ENCODE results near the gene PPP1R1A. TPM values are rescaled to one million over a fixed set of nuclear protein-coding genes. Genes with fewer than 3 reads are reported as not detected.
A peak's percentile ranks its signal among the peaks of the same experiment; 100 is the strongest.

Gene PPP1R1A
- total RNA-seq, 1 donor from 2014 or later = 6.8 TPM

- peaks cover 4 to 7% (median 6%) of the 10 kb centered on the region in 3 donors for H3K4me1 ChIP-seq (ENCODE audit: control insufficient read depth in 3 of 3, insufficient read depth in 3 of 3, low read length in 3 of 3)
- H3K4me3 ChIP-seq (ENCODE audit: low read length in 3 of 3) = no peak overlapping the region
- peaks cover 10 to 28% (median 11%) of the 10 kb centered on the region in 3 donors for H3K36me3 ChIP-seq (ENCODE audit: control insufficient read depth in 3 of 3, insufficient read depth in 3 of 3, low read length in 3 of 3)
- peaks cover 0 to 8% (median 0%) of the 10 kb centered on the region in 3 donors for H3K27me3 ChIP-seq (ENCODE audit: control insufficient read depth in 3 of 3, insufficient read depth in 3 of 3, low read length in 3 of 3)
- no peak overlapping the region for H3K9ac ChIP-seq (ENCODE audit: low read depth in 1 of 3, low read length in 3 of 3)
- no peaks in the 10 kb centered on the region for H3K9me3 ChIP-seq (ENCODE audit: control insufficient read depth in 3 of 3, low read length in 3 of 3)
- H3K27ac ChIP-seq (ENCODE audit: low read depth, low read length) = no peak overlapping the region
Observed at GRCh38 chr12:54579696-54580333, 8.6 kb downstream of the PPP1R1A start.

GRCh38 chr12:54579258-54579657 lies 9.2 kb downstream of the PPP1R1A start:
- H3K27ac ChIP-seq (ENCODE audit: low read depth, low read length) = no peak overlapping the region
- H3K36me3 ChIP-seq (ENCODE audit: control insufficient read depth in 3 of 3, insufficient read depth in 3 of 3, low read length in 3 of 3) = peaks cover 10 to 28% (median 11%) of the 10 kb centered on the region in 3 donors
- H3K4me1 ChIP-seq (ENCODE audit: control insufficient read depth in 3 of 3, insufficient read depth in 3 of 3, low read length in 3 of 3) = peaks cover 4 to 6% (median 4%) of the 10 kb centered on the region in 3 donors
- H3K9ac ChIP-seq (ENCODE audit: low read depth in 1 of 3, low read length in 3 of 3) = no peak overlapping the region
- peaks cover 0 to 8% (median 0%) of the 10 kb centered on the region in 3 donors for H3K27me3 ChIP-seq (ENCODE audit: control insufficient read depth in 3 of 3, insufficient read depth in 3 of 3, low read length in 3 of 3)
- H3K9me3 ChIP-seq (ENCODE audit: control insufficient read depth in 3 of 3, low read length in 3 of 3) = no peaks in the 10 kb centered on the region
- no peak overlapping the region for H3K4me3 ChIP-seq (ENCODE audit: low read length in 3 of 3)

- peaks cover 4 to 6% (median 4%) of the 10 kb centered on the region in 3 donors for H3K4me1 ChIP-seq (ENCODE audit: control insufficient read depth in 3 of 3, insufficient read depth in 3 of 3, low read length in 3 of 3)
- H3K9ac ChIP-seq (ENCODE audit: low read depth in 1 of 3, low read length in 3 of 3) = no peak overlapping the region
- no peak overlapping the region for H3K27ac ChIP-seq (ENCODE audit: low read depth, low read length)
- no peaks in the 10 kb centered on the region for H3K9me3 ChIP-seq (ENCODE audit: control insufficient read depth in 3 of 3, low read length in 3 of 3)
- peaks cover 10 to 24% (median 11%) of the 10 kb centered on the region in 3 donors for H3K36me3 ChIP-seq (ENCODE audit: control insufficient read depth in 3 of 3, insufficient read depth in 3 of 3, low read length in 3 of 3)
- H3K4me3 ChIP-seq (ENCODE audit: low read length in 3 of 3) = no peak overlapping the region
- H3K27me3 ChIP-seq (ENCODE audit: control insufficient read depth in 3 of 3, insufficient read depth in 3 of 3, low read length in 3 of 3) = peaks cover 0 to 8% (median 0%) of the 10 kb centered on the region in 3 donors
Observed at GRCh38 chr12:54578778-54579177, 9.7 kb downstream of the PPP1R1A start.

- Histone ChIP-seq H3K4me1 (ENCODE audit: control insufficient read depth in 3 of 3, insufficient read depth in 3 of 3, low read length in 3 of 3) (no peaks in the 10 kb centered on the region), H3K9me3 (ENCODE audit: control insufficient read depth in 3 of 3, low read length in 3 of 3) (no peaks in the 10 kb centered on the region), H3K9ac (ENCODE audit: low read depth in 1 of 3, low read length in 3 of 3) (peak overlapping the region in 1 of 3 donors; percentile 16), H3K4me3 (ENCODE audit: low read length in 3 of 3) (no peak overlapping the region), H3K27ac (ENCODE audit: low read depth, low read length) (no peak overlapping the region), H3K27me3 (ENCODE audit: control insufficient read depth in 3 of 3, insufficient read depth in 3 of 3, low read length in 3 of 3) (peaks cover 2 to 33% (median 29%) of the 10 kb centered on the region in 3 donors), H3K36me3 (ENCODE audit: control insufficient read depth in 3 of 3, insufficient read depth in 3 of 3, low read length in 3 of 3) (no peaks in the 10 kb centered on the region)
Observed at GRCh38 chr12:54572881-54573280, 15.6 kb downstream of the PPP1R1A start.

- Histone ChIP-seq H3K9me3 (ENCODE audit: control insufficient read depth in 3 of 3, low read length in 3 of 3) (no peaks in the 10 kb centered on the region), H3K27me3 (ENCODE audit: control insufficient read depth in 3 of 3, insufficient read depth in 3 of 3, low read length in 3 of 3) (peaks cover 2 to 33% (median 29%) of the 10 kb centered on the region in 3 donors), H3K9ac (ENCODE audit: low read depth in 1 of 3, low read length in 3 of 3) (no peak overlapping the region), H3K4me1 (ENCODE audit: control insufficient read depth in 3 of 3, insufficient read depth in 3 of 3, low read length in 3 of 3) (no peaks in the 10 kb centered on the region), H3K36me3 (ENCODE audit: control insufficient read depth in 3 of 3, insufficient read depth in 3 of 3, low read length in 3 of 3) (no peaks in the 10 kb centered on the region), H3K4me3 (ENCODE audit: low read length in 3 of 3) (no peak overlapping the region), H3K27ac (ENCODE audit: low read depth, low read length) (no peak overlapping the region)
Observed at GRCh38 chr12:54571193-54572188, 17.0 kb downstream of the PPP1R1A start.

GRCh38 chr12:54569995-54570528 lies 18.4 kb downstream of the PPP1R1A start:
- H3K9me3 ChIP-seq (ENCODE audit: control insufficient read depth in 3 of 3, low read length in 3 of 3) = no peaks in the 10 kb centered on the region
- H3K9ac ChIP-seq (ENCODE audit: low read depth in 1 of 3, low read length in 3 of 3) = no peak overlapping the region
- no peaks in the 10 kb centered on the region for H3K36me3 ChIP-seq (ENCODE audit: control insufficient read depth in 3 of 3, insufficient read depth in 3 of 3, low read length in 3 of 3)
- peaks cover 7 to 33% (median 30%) of the 10 kb centered on the region in 3 donors for H3K27me3 ChIP-seq (ENCODE audit: control insufficient read depth in 3 of 3, insufficient read depth in 3 of 3, low read length in 3 of 3)
- no peak overlapping the region for H3K27ac ChIP-seq (ENCODE audit: low read depth, low read length)
- H3K4me3 ChIP-seq (ENCODE audit: low read length in 3 of 3) = no peak overlapping the region
- no peaks in the 10 kb centered on the region for H3K4me1 ChIP-seq (ENCODE audit: control insufficient read depth in 3 of 3, insufficient read depth in 3 of 3, low read length in 3 of 3)

GRCh38 chr12:54569072-54569471 lies 19.4 kb downstream of the PPP1R1A start:
- no peaks in the 10 kb centered on the region for H3K4me1 ChIP-seq (ENCODE audit: control insufficient read depth in 3 of 3, insufficient read depth in 3 of 3, low read length in 3 of 3)
- H3K27ac ChIP-seq (ENCODE audit: low read depth, low read length) = no peak overlapping the region
- no peaks in the 10 kb centered on the region for H3K36me3 ChIP-seq (ENCODE audit: control insufficient read depth in 3 of 3, insufficient read depth in 3 of 3, low read length in 3 of 3)
- H3K4me3 ChIP-seq (ENCODE audit: low read length in 3 of 3) = no peak overlapping the region
- H3K27me3 ChIP-seq (ENCODE audit: control insufficient read depth in 3 of 3, insufficient read depth in 3 of 3, low read length in 3 of 3) = peaks cover 7 to 36% (median 32%) of the 10 kb centered on the region in 3 donors
- no peaks in the 10 kb centered on the region for H3K9me3 ChIP-seq (ENCODE audit: control insufficient read depth in 3 of 3, low read length in 3 of 3)
- no peak overlapping the region for H3K9ac ChIP-seq (ENCODE audit: low read depth in 1 of 3, low read length in 3 of 3)

- H3K9ac ChIP-seq (ENCODE audit: low read depth in 1 of 3, low read length in 3 of 3) = no peak overlapping the region
- H3K27me3 ChIP-seq (ENCODE audit: control insufficient read depth in 3 of 3, insufficient read depth in 3 of 3, low read length in 3 of 3) = peaks cover 5 to 18% (median 17%) of the 10 kb centered on the region in 3 donors
Observed at GRCh38 chr12:54566792-54567191, 21.7 kb downstream of the PPP1R1A start.

GRCh38 chr12:54565986-54566544 lies 22.4 kb downstream of the PPP1R1A start:
- H3K4me3 ChIP-seq (ENCODE audit: low read length in 3 of 3) = no peak overlapping the region
- H3K36me3 ChIP-seq (ENCODE audit: control insufficient read depth in 3 of 3, insufficient read depth in 3 of 3, low read length in 3 of 3) = no peaks in the 10 kb centered on the region
- no peak overlapping the region for H3K9ac ChIP-seq (ENCODE audit: low read depth in 1 of 3, low read length in 3 of 3)
- H3K27me3 ChIP-seq (ENCODE audit: control insufficient read depth in 3 of 3, insufficient read depth in 3 of 3, low read length in 3 of 3) = peaks cover 4 to 15% (median 11%) of the 10 kb centered on the region in 3 donors
- peaks cover 0 to under 1% (median 0%) of the 10 kb centered on the region in 3 donors for H3K4me1 ChIP-seq (ENCODE audit: control insufficient read depth in 3 of 3, insufficient read depth in 3 of 3, low read length in 3 of 3)
- no peak overlapping the region for H3K27ac ChIP-seq (ENCODE audit: low read depth, low read length)
- no peaks in the 10 kb centered on the region for H3K9me3 ChIP-seq (ENCODE audit: control insufficient read depth in 3 of 3, low read length in 3 of 3)

More at GRCh38 chr12:54566792-54567191, 21.7 kb downstream of the PPP1R1A start:
- no peaks in the 10 kb centered on the region for H3K4me1 ChIP-seq (ENCODE audit: control insufficient read depth in 3 of 3, insufficient read depth in 3 of 3, low read length in 3 of 3)
- H3K4me3 ChIP-seq (ENCODE audit: low read length in 3 of 3) = no peak overlapping the region
- no peaks in the 10 kb centered on the region for H3K36me3 ChIP-seq (ENCODE audit: control insufficient read depth in 3 of 3, insufficient read depth in 3 of 3, low read length in 3 of 3)
- no peaks in the 10 kb centered on the region for H3K9me3 ChIP-seq (ENCODE audit: control insufficient read depth in 3 of 3, low read length in 3 of 3)
- H3K27ac ChIP-seq (ENCODE audit: low read depth, low read length) = no peak overlapping the region

All from skeletal muscle tissue (tissue), 4 donors.